ENCODE data around the gene MBP. TPM values are rescaled to one million over a fixed set of nuclear protein-coding genes. Genes with fewer than 3 reads are reported as not detected.
A peak's percentile ranks its signal among the peaks of the same experiment; 100 is the strongest.

The MBP gene
- total and polyA plus RNA-seq, 2 of the 13 experiments (the other 11 are each of a cell fraction or from before 2014, with no cell fraction given), result 5.0 to 8.5 TPM

- TF ChIP-seq ZHX2 (IDR thresholded peaks at IDR 0.05; ENCODE audit: low read depth), result no peak
- TF ChIP-seq ZHX2 (CRISPR knock-in tag; IDR thresholded peaks at IDR 0.05; ENCODE audit: borderline replicate concordance), result 0 out of 2 replicates have a peak, but pooled peaks have one; percentile 61
- TF ChIP-seq ZBTB14 (CRISPR knock-in tag; IDR thresholded peaks at IDR 0.05), result peak; percentile 62; the same call in 1 of the 2 replicates
- 0 out of 2 replicates have a peak, but pooled peaks have one; percentile 20 for TF ChIP-seq ZNF776 (CRISPR knock-in tag; IDR thresholded peaks at IDR 0.05)
- TF ChIP-seq ZNF790 (CRISPR knock-in tag; IDR thresholded peaks at IDR 0.05; ENCODE audit: borderline replicate concordance), result no peak
- TF ChIP-seq ZNF770 (CRISPR knock-in tag; IDR thresholded peaks at IDR 0.05), result peak; percentile 59
- TF ChIP-seq YY1 (IDR thresholded peaks at IDR 0.05; ENCODE audit: insufficient read depth, insufficient replicate concordance, low read depth, low read length), result peak; percentile 23
- peak; percentile 91 for TF ChIP-seq ZSCAN22 (CRISPR knock-in tag; IDR thresholded peaks at IDR 0.05)
- TF ChIP-seq ZBTB38 (CRISPR knock-in tag; IDR thresholded peaks at IDR 0.05), result no peak
- TF ChIP-seq ZNF407 (CRISPR knock-in tag; IDR thresholded peaks at IDR 0.05; ENCODE audit: not compliant biosample characterization), result no peak
These were observed at the start of gene MBP (continued) for GRCh38 chr18:77132369-77133050.

Data from HepG2 (cell line).